Neural cell (in vitro differentiated cells): Measurements from ENCODE around the gene ADAMTS8. TPM values are rescaled to one million over a fixed set of nuclear protein-coding genes. Genes with fewer than 3 reads are reported as not detected.

Source experiments
- H2AFZ ChIP-seq: fragments of 200-600, 300-800 bp; sonication (generic), shearing (Covaris generic); 2 replicates; pipeline ENCODE4 v1.6.0; 2014; ENCODE audit warnings: low read depth, mild to moderate bottlenecking, antibody characterized with exemption, low read length, moderate library complexity
- H3F3A ChIP-seq: fragments of 200-600 bp; shearing (Covaris generic); 2 replicates; pipeline ENCODE4 v1.6.1; 2016; ENCODE audit warnings: mild to moderate bottlenecking, moderate library complexity, mixed read lengths, antibody characterized with exemption, low read length; ENCODE audit not compliant: insufficient read depth, poor library complexity, severe bottlenecking
- H3K27ac ChIP-seq: fragments of 200-600, 300-800 bp; sonication (generic), shearing (Covaris generic); 2 replicates; pipeline ENCODE4 v1.5.1; 2014; ENCODE audit warnings: mild to moderate bottlenecking, low read length, moderate library complexity
- H3K27me3 ChIP-seq: fragments of 300-800, 200-600 bp; sonication (generic), shearing (Covaris generic); 2 replicates; pipeline ENCODE4 v1.6.0; 2014; ENCODE audit warnings: mild to moderate bottlenecking, low read depth, low read length, moderate library complexity; ENCODE audit not compliant: insufficient read depth
- H3K36me3 ChIP-seq: fragments of 300-800, 200-600 bp; sonication (generic), shearing (Covaris generic); 2 replicates; pipeline ENCODE4 v1.5.1; 2014; ENCODE audit warnings: mild to moderate bottlenecking, antibody characterized with exemption, low read length, moderate library complexity; ENCODE audit not compliant: insufficient read depth
- H3K4me2 ChIP-seq: fragments of 300-800, 200-600 bp; sonication (generic), shearing (Covaris generic); 2 replicates; pipeline ENCODE4 v1.6.0; 2014; ENCODE audit warnings: mild to moderate bottlenecking, low read length
- H3K4me3 ChIP-seq: fragments of 300-800, 200-600 bp; sonication (generic), shearing (Covaris generic); 2 replicates; pipeline ENCODE4 v1.5.1; 2014; ENCODE audit warnings: mild to moderate bottlenecking, low read length, moderate library complexity
- H3K79me2 ChIP-seq: fragments of 200-600 bp; shearing (Covaris generic); replicated peaks from 2 replicates; pipeline ENCODE4 v1.6.0; 2014; ENCODE audit warnings: mild to moderate bottlenecking, low read length, moderate library complexity; ENCODE audit not compliant: insufficient read depth
- H3K9ac ChIP-seq: fragments of 300-800, 200-600 bp; sonication (generic), shearing (Covaris generic); 2 replicates; pipeline ENCODE4 v1.6.1; 2016; ENCODE audit warnings: mild to moderate bottlenecking, low read length, mixed read lengths
- H3K9me2 ChIP-seq: fragments of 200-600 bp; shearing (Covaris generic); 2 replicates; pipeline ENCODE4 v1.6.1; 2016; ENCODE audit warnings: mild to moderate bottlenecking, low read length, mixed read lengths; ENCODE audit not compliant: insufficient read depth
- H3K9me3 ChIP-seq: fragments of 200-600, 300-800 bp; sonication (generic), shearing (Covaris generic); 2 replicates; pipeline ENCODE4 v1.6.1; 2016; ENCODE audit warnings: mild to moderate bottlenecking, mixed run types, low read length, moderate library complexity, mixed read lengths
- H4K20me1 ChIP-seq: fragments of 200-600 bp; shearing (Covaris generic); 2 replicates; pipeline ENCODE4 v1.6.1; 2016; ENCODE audit warnings: mild to moderate bottlenecking, mixed run types; ENCODE audit not compliant: insufficient read depth
- CTCF ChIP-seq: fragments of 450-650 bp; IDR thresholded peaks from 2 replicates; pipeline ENCODE4 v1.5.1; 2014; ENCODE audit warnings: antibody characterized with exemption, mild to moderate bottlenecking, moderate library complexity; ENCODE audit not compliant: poor library complexity, severe bottlenecking
- EP300 ChIP-seq: fragments of 450-650 bp; conservative IDR thresholded peaks from 2 replicates; pipeline ENCODE4 v1.6.1; 2014; ENCODE audit warnings: antibody characterized with exemption, mild to moderate bottlenecking, moderate library complexity; ENCODE audit not compliant: poor library complexity, severe bottlenecking
- EZH2 ChIP-seq: fragments of 200-600, 300-800 bp; shearing (Covaris generic), sonication (generic); IDR thresholded peaks from 2 replicates; pipeline ENCODE4 v1.6.1; 2014; ENCODE audit warnings: antibody characterized with exemption, low read length, borderline replicate concordance, mild to moderate bottlenecking; ENCODE audit not compliant: insufficient read depth, poor library complexity, severe bottlenecking
- MXI1 ChIP-seq: fragments of 450-650 bp; conservative IDR thresholded peaks from 2 replicates; pipeline ENCODE4 v1.6.1; 2014; ENCODE audit warnings: antibody characterized with exemption, mild to moderate bottlenecking; ENCODE audit not compliant: poor library complexity, severe bottlenecking
- POLR2AphosphoS5 ChIP-seq: IDR thresholded peaks from 2 replicates; pipeline ENCODE4 v1.6.1; 2012
- RAD21 ChIP-seq: fragments of 450-650 bp; conservative IDR thresholded peaks from 2 replicates; pipeline ENCODE4 v1.6.1; 2014; ENCODE audit warnings: antibody characterized with exemption, mild to moderate bottlenecking, moderate library complexity
- REST ChIP-seq: IDR thresholded peaks from 2 replicates; pipeline ENCODE4 v1.6.1; 2012; ENCODE audit warnings: borderline replicate concordance
- SMC3 ChIP-seq: fragments of 450-650 bp; conservative IDR thresholded peaks from 2 replicates; pipeline ENCODE4 v1.6.1; 2014; ENCODE audit warnings: antibody characterized with exemption, mild to moderate bottlenecking, moderate library complexity; ENCODE audit not compliant: poor library complexity
- TAF1 ChIP-seq: IDR thresholded peaks from 2 replicates; pipeline ENCODE4 v1.6.1; 2012; ENCODE audit warnings: low read depth
- polyA plus RNA-seq: library from polyadenylated mRNA; depleted of rRNA; stranded (reverse); fragments of >200 nt; gene quantifications from 2 replicates; pipeline ENCODE4 v1.2.3, GENCODE V29; 2014

Gene ADAMTS8
- polyA plus RNA-seq, 1 donor from 2014 or later: 0.94 TPM

- TF ChIP-seq MXI1 (peak; percentile 58), TAF1 (no peak), POLR2AphosphoS5 (peak; percentile 5), RAD21 (peak; percentile 91), CTCF (peak; percentile 91), SMC3 (peak; percentile 97), EZH2 (no peak), REST (no peak), EP300 (no peak)
- Histone ChIP-seq H3F3A (no peaks in the 10 kb centered on the region), H3K27me3 (peaks cover 13% of the 10 kb centered on the region), H3K9me3 (no peaks in the 10 kb centered on the region), H3K79me2 (no peaks in the 10 kb centered on the region), H3K4me2 (peak overlapping the region; percentile 89), H3K36me3 (no peaks in the 10 kb centered on the region), H3K9me2 (no peaks in the 10 kb centered on the region), H3K9ac (peak overlapping the region; percentile 68), H4K20me1 (no peaks in the 10 kb centered on the region), H3K27ac (peak overlapping the region; percentile 39), H3K4me3 (peak overlapping the region; percentile 75), H2AFZ (peak overlapping the region; percentile 69)
Measured at GRCh38 chr11:130434521-130435223, 6.3 kb upstream of the ADAMTS8 start.

GRCh38 chr11:130433357-130433756 lies 4.9 kb upstream of the ADAMTS8 start:
- Histone ChIP-seq H3K9me3 (no peaks in the 10 kb centered on the region), H4K20me1 (no peaks in the 10 kb centered on the region), H3K36me3 (no peaks in the 10 kb centered on the region), H3K9me2 (no peaks in the 10 kb centered on the region), H3K9ac (no peak overlapping the region), H3K27ac (no peak overlapping the region), H3K4me2 (no peak overlapping the region), H2AFZ (no peak overlapping the region), H3F3A (no peaks in the 10 kb centered on the region), H3K79me2 (no peaks in the 10 kb centered on the region), H3K4me3 (no peak overlapping the region), H3K27me3 (peaks cover 26% of the 10 kb centered on the region)
- no peak for TF ChIP-seq CTCF
- TF ChIP-seq MXI1: no peak
- TF ChIP-seq POLR2AphosphoS5: no peak
- no peak for TF ChIP-seq TAF1
- TF ChIP-seq EZH2: no peak
- no peak for TF ChIP-seq SMC3
- TF ChIP-seq REST: no peak
- TF ChIP-seq EP300: no peak
- no peak for TF ChIP-seq RAD21
